Measurements from ENCODE around the gene ANXA3. TPM values are rescaled to one million over a fixed set of nuclear protein-coding genes. Genes with fewer than 3 reads are reported as not detected.

Gene ANXA3
- total RNA-seq, 2 donors from 2014 or later: 43.3 to 144 TPM

GRCh38 chr4:78519962-78520361, 31.6 kb upstream of the ANXA3 start:
- TF ChIP-seq CTCF (IDR thresholded peaks at IDR 0.05) (no peak), POLR2AphosphoS5 (IDR thresholded peaks at IDR 0.05) (no peak), POLR2A (IDR thresholded peaks at IDR 0.05) (no peak)
- DNase-seq (ENCODE audit: low spot score): no peak
- Histone ChIP-seq H3K9me3 (no peaks in the 10 kb centered on the region), H3K4me1 (replicated peaks) (no peaks in the 10 kb centered on the region), H3K4me3 (no peak overlapping the region), H3K27ac (no peak overlapping the region), H3K27me3 (replicated peaks; ENCODE audit: insufficient read depth) (no peaks in the 10 kb centered on the region), H3K36me3 (no peaks in the 10 kb centered on the region)
- intact Hi-C loops (cut with DNase I): no loop called here
- WGBS: 91% methylated on average over 3 of the region's 3 CpGs

DNA sequence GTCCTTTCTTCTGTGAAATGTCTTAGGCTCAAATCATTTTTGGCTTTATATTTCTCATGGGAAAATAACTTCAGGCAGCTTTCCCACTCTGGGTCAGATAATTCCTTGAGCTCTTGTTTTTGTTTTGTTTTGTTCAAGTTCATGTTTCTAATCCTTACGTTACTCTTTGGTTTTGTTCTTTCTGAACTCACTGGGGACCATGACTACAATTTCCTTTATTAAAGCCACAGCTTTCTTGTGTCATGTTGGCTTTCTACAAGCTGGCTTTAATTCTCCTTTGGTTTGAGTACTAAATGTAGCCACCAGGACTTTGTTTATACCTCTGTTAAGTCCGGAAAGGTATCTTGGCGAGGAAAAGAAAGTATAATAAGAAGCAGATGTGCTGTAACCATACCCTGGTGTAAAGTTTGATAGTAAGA, 30.8 kb upstream of the ANXA3 start:
- intact Hi-C loops (cut with DNase I): no loop called here
- Histone ChIP-seq H3K27me3 (replicated peaks; ENCODE audit: insufficient read depth) (no peaks in the 10 kb centered on the region), H3K4me3 (no peak overlapping the region), H3K36me3 (no peaks in the 10 kb centered on the region), H3K27ac (no peak overlapping the region), H3K4me1 (replicated peaks) (no peaks in the 10 kb centered on the region), H3K9me3 (no peaks in the 10 kb centered on the region)
- WGBS: 64% methylated on average over 3 of the region's 3 CpGs
- DNase-seq (ENCODE audit: low spot score): no peak
- TF ChIP-seq CTCF (IDR thresholded peaks at IDR 0.05): no peak
- TF ChIP-seq POLR2AphosphoS5 (IDR thresholded peaks at IDR 0.05): no peak
- no peak for TF ChIP-seq POLR2A (IDR thresholded peaks at IDR 0.05)

DNA sequence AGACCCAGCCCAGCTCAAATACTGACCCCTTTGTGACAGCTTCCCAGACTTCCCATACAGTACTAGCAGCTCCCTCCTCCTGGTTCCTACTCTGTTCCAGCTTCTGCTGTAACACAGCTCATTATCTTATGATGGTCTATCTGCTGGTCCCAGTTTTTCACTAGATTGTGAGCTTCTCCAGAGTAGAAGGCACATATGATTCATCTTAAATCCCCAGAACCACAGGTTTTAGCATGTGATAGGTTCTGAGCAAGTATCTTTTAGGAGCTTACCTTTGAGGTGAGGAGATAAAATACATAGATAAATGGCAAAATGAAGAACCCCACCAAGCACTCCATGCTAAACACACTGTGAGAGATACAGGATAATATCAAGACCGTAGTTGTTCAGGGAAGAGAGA, 27.6 kb upstream of the ANXA3 start:
- no peaks in the 10 kb centered on the region for H3K4me1 ChIP-seq (replicated peaks)
- H3K4me3 ChIP-seq: no peak overlapping the region
- no peaks in the 10 kb centered on the region for H3K27me3 ChIP-seq (replicated peaks; ENCODE audit: insufficient read depth)
- no peak overlapping the region for H3K27ac ChIP-seq
- TF ChIP-seq CTCF (IDR thresholded peaks at IDR 0.05) (no peak), POLR2A (IDR thresholded peaks at IDR 0.05) (no peak), POLR2AphosphoS5 (IDR thresholded peaks at IDR 0.05) (no peak)
- 0% methylated on average over 1 of the region's 1 CpG for WGBS
- H3K36me3 ChIP-seq: no peaks in the 10 kb centered on the region
- no peak for DNase-seq (ENCODE audit: low spot score)
- intact Hi-C loops (cut with DNase I): no loop called here
- no peaks in the 10 kb centered on the region for H3K9me3 ChIP-seq

DNA sequence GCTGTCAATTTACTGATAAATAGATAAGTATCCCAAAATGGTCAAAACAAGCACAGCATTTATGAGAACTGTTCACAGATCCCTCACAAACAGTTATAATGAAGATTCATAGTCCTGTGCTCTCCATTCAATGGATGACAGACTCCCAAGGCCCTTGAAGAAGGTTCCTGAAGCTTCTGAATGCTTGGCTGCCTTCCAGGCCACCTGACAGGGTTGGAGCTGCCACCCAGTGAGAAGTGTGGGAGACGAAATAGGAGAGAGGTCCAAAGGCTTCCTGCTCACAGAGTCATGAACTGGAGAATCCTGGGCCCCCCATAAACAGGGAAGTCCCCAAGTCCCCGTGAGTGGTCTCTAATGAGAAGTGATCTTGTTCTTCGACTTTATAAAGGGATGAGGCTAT, 26.0 kb upstream of the ANXA3 start:
- no peaks in the 10 kb centered on the region for H3K27me3 ChIP-seq (replicated peaks; ENCODE audit: insufficient read depth)
- no peak for DNase-seq (ENCODE audit: low spot score)
- no peak for TF ChIP-seq POLR2AphosphoS5 (IDR thresholded peaks at IDR 0.05)
- no peak for TF ChIP-seq CTCF (IDR thresholded peaks at IDR 0.05)
- TF ChIP-seq POLR2A (IDR thresholded peaks at IDR 0.05): no peak
- no peaks in the 10 kb centered on the region for H3K36me3 ChIP-seq
- no peaks in the 10 kb centered on the region for H3K4me1 ChIP-seq (replicated peaks)
- no peaks in the 10 kb centered on the region for H3K9me3 ChIP-seq
- intact Hi-C loops (cut with DNase I): no loop called here
- no peak overlapping the region for H3K27ac ChIP-seq
- no peak overlapping the region for H3K4me3 ChIP-seq
- 81% methylated on average over 3 of the region's 3 CpGs for WGBS

- Histone ChIP-seq H3K4me3 (no peak overlapping the region), H3K4me1 (replicated peaks) (no peaks in the 10 kb centered on the region), H3K27me3 (replicated peaks; ENCODE audit: insufficient read depth) (no peaks in the 10 kb centered on the region), H3K27ac (no peak overlapping the region), H3K9me3 (no peaks in the 10 kb centered on the region), H3K36me3 (no peaks in the 10 kb centered on the region)
- no peak for DNase-seq (ENCODE audit: low spot score)
- 93% methylated on average over 1 of the region's 1 CpG for WGBS
- no peak for TF ChIP-seq POLR2AphosphoS5 (IDR thresholded peaks at IDR 0.05)
- no peak for TF ChIP-seq CTCF (IDR thresholded peaks at IDR 0.05)
- intact Hi-C loops (cut with DNase I): no loop called here
Observed at GRCh38 chr4:78527103-78527502, 24.5 kb upstream of the ANXA3 start.
